Erythroblast (primary cell): ENCODE results near the gene ZNF302.
"Not testable (repeated sequence)": the region's sequence is repeated elsewhere in the genome, so short reads cannot be mapped to it uniquely, and the experiment has no call there.

ENCODE experiments used
- DNase-seq, 2 experiments: peaks; one replicate each; lab custom pipeline; 2025; lab: John Stamatoyannopoulos, UW
- GATA1 ChIP-seq: IDR thresholded peaks from 2 replicates; pipeline ENCODE4 v1.6.1; 2011; ENCODE audit warnings: low read depth, mild to moderate bottlenecking, control low read depth, low read length, moderate library complexity
- POLR2A ChIP-seq: IDR thresholded peaks from 2 replicates; pipeline ENCODE4 v1.6.1; 2011; ENCODE audit warnings: mild to moderate bottlenecking, low read length

ZNF302 gene

GRCh38 chr19:34666200-34666957 lies 11.1 kb upstream of the ZNF302 start:
- no peak for DNase-seq
- TF ChIP-seq POLR2A = no peak
- TF ChIP-seq GATA1 = no peak

- no peak for DNase-seq
- TF ChIP-seq GATA1 = no peak
Observed at GRCh38 chr19:34666958-34667265, 10.6 kb upstream of the ZNF302 start.

GRCh38 chr19:34667349-34668076 lies 10.0 kb upstream of the ZNF302 start:
- TF ChIP-seq GATA1 (no peak), POLR2A (no peak)
- DNase-seq = no peak

- DNase-seq = not testable (repeated sequence)
Observed at GRCh38 chr19:34668077-34668689, 9.3 kb upstream of the ZNF302 start.

GRCh38 chr19:34668690-34669089 lies 8.8 kb upstream of the ZNF302 start:
- not testable (repeated sequence) for DNase-seq

- TF ChIP-seq GATA1 (no peak), POLR2A (no peak)
Observed at GRCh38 chr19:34669305-34669704, 8.2 kb upstream of the ZNF302 start.

GRCh38 chr19:34671972-34672371 lies 5.5 kb upstream of the ZNF302 start:
- no peak for DNase-seq
- no peak for TF ChIP-seq POLR2A
- no peak for TF ChIP-seq GATA1

More at GRCh38 chr19:34669305-34669704, 8.2 kb upstream of the ZNF302 start:
- DNase-seq = no peak

- no peak for DNase-seq
- TF ChIP-seq GATA1 (no peak), POLR2A (no peak)
Observed at GRCh38 chr19:34673590-34673989, 3.9 kb upstream of the ZNF302 start.

GRCh38 chr19:34675250-34675649 lies 2.2 kb upstream of the ZNF302 start:
- DNase-seq = no peak
- TF ChIP-seq GATA1 = no peak
- TF ChIP-seq POLR2A = no peak

- no peak for DNase-seq
- TF ChIP-seq POLR2A (no peak), GATA1 (no peak)
Observed at GRCh38 chr19:34675919-34676318, 1.6 kb upstream of the ZNF302 start.

- no peak for TF ChIP-seq POLR2A
- no peak for TF ChIP-seq GATA1
- peak in 1 of 2 experiments; percentile 95 for DNase-seq
Observed at GRCh38 chr19:34676697-34677385, 637 bp upstream of the ZNF302 start, which contains the start of gene SCGB2B2. Gene SCGB2B2 (minus strand): TSS chr19:34677159. CDS start chr19:34594563, 82,596 bp downstream.

- DNase-seq = no peak
- TF ChIP-seq POLR2A (no peak), GATA1 (no peak)
Observed at GRCh38 chr19:34678085-34678412, 571 bp downstream of the ZNF302 start.

- DNase-seq = no peak
- TF ChIP-seq GATA1 (no peak), POLR2A (no peak)
Observed at GRCh38 chr19:34678421-34678820, 943 bp downstream of the ZNF302 start.

GRCh38 chr19:34681478-34681877 lies 4.0 kb downstream of the ZNF302 start:
- TF ChIP-seq POLR2A = no peak
- no peak for TF ChIP-seq GATA1
- no peak for DNase-seq

- not testable (repeated sequence) for DNase-seq
Observed at GRCh38 chr19:34685266-34685665, 7.8 kb downstream of the ZNF302 start.

- DNase-seq = no peak
- TF ChIP-seq GATA1 = no peak
Observed at GRCh38 chr19:34686455-34686854, 9.0 kb downstream of the ZNF302 start.
